Bronchial epithelial cell (primary cell): Measurements from ENCODE around the gene RPL19. TPM values are rescaled to one million over a fixed set of nuclear protein-coding genes. Genes with fewer than 3 reads are reported as not detected.
A peak's percentile ranks its signal among the peaks of the same experiment; 100 is the strongest.

ENCODE experiments used
- DNase-seq: peaks from one replicate; pipeline ENCODE4 v3.0.0-alpha.2; 2010; ENCODE audit warnings: low read depth
- FAIRE-seq: peaks from 2 replicates; lab custom pipeline; 2011; peaks lifted over from hg19 to GRCh38; lab: Jason Lieb, UNC
- H3K27me3 ChIP-seq: 2 replicates; pipeline ENCODE4 v1.5.1; 2011; ENCODE audit warnings: low read length; ENCODE audit not compliant: control insufficient read depth, insufficient read depth
- H3K36me3 ChIP-seq: 2 replicates; pipeline ENCODE4 v1.5.1; 2011; ENCODE audit warnings: low read length; ENCODE audit not compliant: control insufficient read depth, insufficient read depth
- H3K4me3 ChIP-seq: 2 replicates; pipeline ENCODE4 v1.5.1; 2011; ENCODE audit warnings: mild to moderate bottlenecking, low read depth, low read length, control low read depth
- total RNA-seq: library from RNA; depleted of rRNA; stranded (reverse); fragments of >200 nt; gene quantifications from 2 replicates; pipeline ENCODE4 v1.2.1, GENCODE V29; 2014
- TF ChIP-seq, protein P1 (sequence below): IDR thresholded peaks from 2 replicates; pipeline ENCODE4 v1.5.1; 2011; ENCODE audit warnings: mild to moderate bottlenecking, moderate library complexity, low read length, control low read depth, inconsistent platforms; ENCODE audit not compliant: insufficient read depth, severe bottlenecking

Gene RPL19
- total RNA-seq, 1 donor from 2014 or later: 3,067 TPM

- no peak for DNase-seq
- Histone ChIP-seq H3K36me3 (no peaks in the 10 kb centered on the region), H3K4me3 (no peak overlapping the region), H3K27me3 (peaks cover under 1% of the 10 kb centered on the region)
- no peak for FAIRE-seq
- TF ChIP-seq, protein P1, sequence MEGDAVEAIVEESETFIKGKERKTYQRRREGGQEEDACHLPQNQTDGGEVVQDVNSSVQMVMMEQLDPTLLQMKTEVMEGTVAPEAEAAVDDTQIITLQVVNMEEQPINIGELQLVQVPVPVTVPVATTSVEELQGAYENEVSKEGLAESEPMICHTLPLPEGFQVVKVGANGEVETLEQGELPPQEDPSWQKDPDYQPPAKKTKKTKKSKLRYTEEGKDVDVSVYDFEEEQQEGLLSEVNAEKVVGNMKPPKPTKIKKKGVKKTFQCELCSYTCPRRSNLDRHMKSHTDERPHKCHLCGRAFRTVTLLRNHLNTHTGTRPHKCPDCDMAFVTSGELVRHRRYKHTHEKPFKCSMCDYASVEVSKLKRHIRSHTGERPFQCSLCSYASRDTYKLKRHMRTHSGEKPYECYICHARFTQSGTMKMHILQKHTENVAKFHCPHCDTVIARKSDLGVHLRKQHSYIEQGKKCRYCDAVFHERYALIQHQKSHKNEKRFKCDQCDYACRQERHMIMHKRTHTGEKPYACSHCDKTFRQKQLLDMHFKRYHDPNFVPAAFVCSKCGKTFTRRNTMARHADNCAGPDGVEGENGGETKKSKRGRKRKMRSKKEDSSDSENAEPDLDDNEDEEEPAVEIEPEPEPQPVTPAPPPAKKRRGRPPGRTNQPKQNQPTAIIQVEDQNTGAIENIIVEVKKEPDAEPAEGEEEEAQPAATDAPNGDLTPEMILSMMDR: no peak
Measured at GRCh38 chr17:39170109-39170508, 30.0 kb upstream of the RPL19 start.

DNA sequence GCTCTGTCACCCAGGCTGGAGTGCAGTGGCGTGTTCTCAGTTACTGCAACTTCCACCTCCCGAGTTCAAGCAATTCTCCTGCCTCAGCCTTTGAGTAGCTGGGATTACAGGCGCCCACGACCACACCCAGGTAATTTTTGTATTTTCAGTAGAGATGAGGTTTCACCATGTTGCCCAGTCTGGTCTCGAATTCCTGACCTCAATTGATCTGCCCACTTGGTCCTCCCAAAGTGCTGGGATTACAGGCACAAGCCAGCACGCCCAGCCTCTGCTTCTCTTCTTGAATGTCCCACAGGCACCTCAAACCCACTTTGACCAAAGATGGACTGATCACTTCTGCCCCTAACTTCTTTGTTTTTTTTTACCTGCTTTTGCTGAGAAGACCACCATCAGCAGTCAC, 29.5 kb upstream of the RPL19 start:
- no peak for DNase-seq
- Histone ChIP-seq H3K27me3 (no peaks in the 10 kb centered on the region), H3K36me3 (no peaks in the 10 kb centered on the region), H3K4me3 (no peak overlapping the region)
- TF ChIP-seq, protein P1: no peak
- no peak for FAIRE-seq

GRCh38 chr17:39171933-39172332, 28.1 kb upstream of the RPL19 start:
- H3K4me3 ChIP-seq: no peak overlapping the region
- H3K27me3 ChIP-seq: no peaks in the 10 kb centered on the region
- TF ChIP-seq, protein P1: no peak
- peak; percentile 82 for FAIRE-seq
- no peak for DNase-seq
- no peaks in the 10 kb centered on the region for H3K36me3 ChIP-seq

- peaks cover 9% of the 10 kb centered on the region for H3K36me3 ChIP-seq
- no peak overlapping the region for H3K4me3 ChIP-seq
- FAIRE-seq (peak; percentile 58), DNase-seq (no peak)
- no peaks in the 10 kb centered on the region for H3K27me3 ChIP-seq
- TF ChIP-seq, protein P1: no peak
Measured at GRCh38 chr17:39173080-39173479, 27.0 kb upstream of the RPL19 start.

GRCh38 chr17:39173526-39174274, 26.4 kb upstream of the RPL19 start:
- FAIRE-seq: no peak
- H3K4me3 ChIP-seq: no peak overlapping the region
- TF ChIP-seq, protein P1: no peak
- no peaks in the 10 kb centered on the region for H3K27me3 ChIP-seq
- H3K36me3 ChIP-seq: peaks cover 9% of the 10 kb centered on the region
- no peak for DNase-seq
